Esophagus muscularis mucosa (tissue), 4 donors: ENCODE measurements around the gene TMOD1. TPM values are rescaled to one million over a fixed set of nuclear protein-coding genes. Genes with fewer than 3 reads are reported as not detected.

Experiments used
- DNase-seq: peaks from one replicate; pipeline ENCODE4 v3.0.0-alpha.2; 2017; ENCODE audit errors: extremely low spot score
- H3K27ac ChIP-seq, 4 donors: fragments of 200-600 bp; sonication (generic); replicated peaks in 1 of 4; 1 replicate in 3 of 4; 2 replicates in 1 of 4; pipeline ENCODE4 v1.5.1; 2016 to 2019; ENCODE audit warnings: mild to moderate bottlenecking in 1 of 4
- H3K27me3 ChIP-seq, 4 donors: fragments of 200-600 bp; sonication (generic); one replicate each; pipeline versions ENCODE4 v1.5.1 to v1.6.0; 2016 to 2019
- H3K36me3 ChIP-seq, 4 donors: fragments of 200-600 bp; sonication (generic); one replicate each; pipeline ENCODE4 v1.5.1; 2016 to 2019
- H3K4me1 ChIP-seq, 4 donors: fragments of 200-600 bp; sonication (generic); one replicate each; pipeline ENCODE4 v1.5.1; 2016 to 2019
- H3K4me3 ChIP-seq, 4 donors: fragments of 200-600 bp; sonication (generic); 1 replicate in 2 of 4; 2 replicates in 2 of 4; pipeline ENCODE4 v1.5.1; 2016 to 2019; ENCODE audit warnings: mild to moderate bottlenecking in 4 of 4, moderate library complexity in 1 of 4
- H3K9me3 ChIP-seq, 4 donors: fragments of 200-600 bp; sonication (generic); 1 replicate in 3 of 4; 2 replicates in 1 of 4; pipeline ENCODE4 v1.5.1; 2016 to 2019
- EP300 ChIP-seq: sonication (generic); formaldehyde crosslinking; IDR thresholded peaks from one replicate; pipeline ENCODE4 v1.6.1; 2017; ENCODE audit warnings: antibody characterized with exemption
- POLR2A ChIP-seq: fragments of 450-650 bp; IDR thresholded peaks from one replicate; pipeline ENCODE4 v1.6.1; 2017; ENCODE audit warnings: antibody characterized with exemption, moderate library complexity, mild to moderate bottlenecking, low read depth
- POLR2AphosphoS5 ChIP-seq, 2 donors: sonication (generic); formaldehyde crosslinking; IDR thresholded peaks; one replicate each; pipeline ENCODE4 v1.6.1; 2017; ENCODE audit warnings: antibody characterized with exemption in 2 of 2
- WGBS: methylation state at CpG from one replicate; pipeline ENCODE4 v1.1.5; 2018; 5-methylcytosine and 5-hydroxymethylcytosine counted together
- intact Hi-C: fragments of 100-400 bp; cut with DNase I; formaldehyde crosslinking; loops from one replicate; pipeline ENCODE4 v1.15.1; 2023
- total RNA-seq, 4 donors: library from RNA; depleted of rRNA; stranded (reverse); fragments of >200 nt; gene quantifications; one replicate each; pipeline versions ENCODE4 v1.1.0 to v1.2.1, GENCODE V29; 2016
- TF ChIP-seq, protein P1 (sequence below), 3 experiments: fragments of 200-600 bp in 2 of 3; fragments of 450-650 bp in 1 of 3; sonication (generic) in 2 of 3; IDR thresholded peaks; one replicate each; pipeline ENCODE4 v1.5.1; 2017 to 2019; ENCODE audit warnings: antibody characterized with exemption in 3 of 3, mild to moderate bottlenecking in 2 of 3, moderate library complexity in 1 of 3

The TMOD1 gene
- total RNA-seq, 4 donors from 2014 or later: 68.4 to 97.6 (median 71.6) TPM

- Histone ChIP-seq H3K4me1 (peaks cover 30 to 58% (median 56%) of the 10 kb centered on the region in 4 donors), H3K36me3 (peaks cover 10 to 62% (median 43%) of the 10 kb centered on the region in 4 donors), H3K27ac (peak overlapping the region; percentile 56 to 90 (median 71)), H3K27me3 (no peaks in the 10 kb centered on the region), H3K9me3 (no peaks in the 10 kb centered on the region), H3K4me3 (no peak overlapping the region)
- 40% methylated on average over 14 of the region's 14 CpGs for WGBS
- DNase-seq: no peak
- peak in 1 of 2 donors; percentile 64 for TF ChIP-seq POLR2AphosphoS5 (IDR thresholded peaks at IDR 0.05)
- TF ChIP-seq, protein P1, sequence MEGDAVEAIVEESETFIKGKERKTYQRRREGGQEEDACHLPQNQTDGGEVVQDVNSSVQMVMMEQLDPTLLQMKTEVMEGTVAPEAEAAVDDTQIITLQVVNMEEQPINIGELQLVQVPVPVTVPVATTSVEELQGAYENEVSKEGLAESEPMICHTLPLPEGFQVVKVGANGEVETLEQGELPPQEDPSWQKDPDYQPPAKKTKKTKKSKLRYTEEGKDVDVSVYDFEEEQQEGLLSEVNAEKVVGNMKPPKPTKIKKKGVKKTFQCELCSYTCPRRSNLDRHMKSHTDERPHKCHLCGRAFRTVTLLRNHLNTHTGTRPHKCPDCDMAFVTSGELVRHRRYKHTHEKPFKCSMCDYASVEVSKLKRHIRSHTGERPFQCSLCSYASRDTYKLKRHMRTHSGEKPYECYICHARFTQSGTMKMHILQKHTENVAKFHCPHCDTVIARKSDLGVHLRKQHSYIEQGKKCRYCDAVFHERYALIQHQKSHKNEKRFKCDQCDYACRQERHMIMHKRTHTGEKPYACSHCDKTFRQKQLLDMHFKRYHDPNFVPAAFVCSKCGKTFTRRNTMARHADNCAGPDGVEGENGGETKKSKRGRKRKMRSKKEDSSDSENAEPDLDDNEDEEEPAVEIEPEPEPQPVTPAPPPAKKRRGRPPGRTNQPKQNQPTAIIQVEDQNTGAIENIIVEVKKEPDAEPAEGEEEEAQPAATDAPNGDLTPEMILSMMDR (IDR thresholded peaks at IDR 0.05): no peak
- intact Hi-C loops: loop anchor here (5.0 kb wide), 1 partner anchor 62 kb away; the partner anchor contains the start of gene TMOD1
Measured at GRCh38 chr9:97564291-97565175, 63.1 kb downstream of the TMOD1 start.

DNA sequence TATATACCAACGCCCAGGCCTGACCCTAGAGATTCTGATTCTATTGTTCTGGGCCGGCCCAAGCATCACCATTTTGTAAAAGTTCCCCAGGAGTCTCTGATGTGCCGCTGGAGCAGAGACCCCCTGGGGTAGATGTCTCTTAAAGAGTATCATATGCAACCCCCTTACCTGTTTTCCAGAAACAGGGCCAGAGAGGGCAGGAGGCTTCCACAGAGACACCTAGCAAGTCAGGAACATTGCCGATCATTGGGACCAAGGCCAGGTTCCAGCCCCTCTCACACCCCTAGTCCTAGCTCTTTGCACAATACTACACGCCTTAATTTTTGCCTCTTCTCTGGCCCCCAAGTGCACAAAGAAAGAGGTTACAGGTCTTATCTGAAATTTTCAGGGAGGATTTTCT lies 63.8 kb downstream of the TMOD1 start:
- intact Hi-C loops: no loop called here
- no peaks in the 10 kb centered on the region for H3K27me3 ChIP-seq
- WGBS: 93% methylated on average over 2 of the region's 5 CpGs
- TF ChIP-seq POLR2AphosphoS5 (IDR thresholded peaks at IDR 0.05) (no peak), EP300 (no peak), POLR2A (no peak)
- TF ChIP-seq, protein P1 (IDR thresholded peaks at IDR 0.05): no peak
- H3K36me3 ChIP-seq: peaks cover 18 to 69% (median 50%) of the 10 kb centered on the region in 4 donors
- peaks cover 30 to 55% (median 51%) of the 10 kb centered on the region in 4 donors for H3K4me1 ChIP-seq
- no peak overlapping the region for H3K4me3 ChIP-seq
- DNase-seq: no peak
- peak overlapping the region in 3 of 4 donors; percentile 14 to 90 (median 79) for H3K27ac ChIP-seq
- H3K9me3 ChIP-seq: no peaks in the 10 kb centered on the region

DNA sequence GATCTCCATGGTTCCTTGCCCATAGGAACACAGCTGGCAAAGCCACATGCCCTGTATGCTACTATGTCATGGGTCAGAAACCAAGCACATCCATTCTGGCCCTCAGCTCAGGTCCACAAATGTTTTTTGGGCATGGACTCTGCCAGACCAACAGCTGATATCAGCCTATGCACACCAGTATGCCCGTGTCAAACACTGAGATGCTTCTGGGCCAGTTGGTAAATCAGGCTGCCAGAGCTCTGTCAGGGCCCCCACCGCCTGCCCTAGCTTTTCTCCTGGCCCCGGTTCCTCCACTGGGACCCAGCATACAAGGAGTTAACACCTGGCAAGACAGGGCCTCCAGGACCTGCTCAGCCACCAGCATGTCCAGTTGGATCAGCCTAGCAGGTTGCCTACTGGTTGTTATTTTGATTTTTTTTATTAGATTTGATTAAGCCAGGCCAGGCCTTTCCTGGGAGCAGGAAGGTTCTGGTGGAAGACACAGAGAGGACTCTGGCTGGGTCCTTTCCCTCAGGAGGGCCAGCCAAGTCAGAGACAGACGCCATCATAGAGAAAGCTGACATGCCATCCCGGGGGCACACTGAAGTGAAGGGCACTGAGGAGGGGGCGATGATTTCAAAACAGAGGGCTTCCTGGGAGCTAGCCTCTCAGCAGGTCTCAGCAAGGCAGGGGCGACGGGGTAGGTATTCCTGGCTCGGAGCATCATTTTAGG lies 65.9 kb downstream of the TMOD1 start:
- no peak overlapping the region for H3K4me3 ChIP-seq
- TF ChIP-seq, protein P1 (IDR thresholded peaks at IDR 0.05): no peak
- no peak for TF ChIP-seq POLR2A
- peaks cover 21 to 66% (median 57%) of the 10 kb centered on the region in 4 donors for H3K36me3 ChIP-seq
- no peaks in the 10 kb centered on the region for H3K27me3 ChIP-seq
- H3K4me1 ChIP-seq: peaks cover 34 to 56% (median 54%) of the 10 kb centered on the region in 4 donors
- intact Hi-C loops: no loop called here
- H3K27ac ChIP-seq: peak overlapping the region in 3 of 4 donors; percentile 16 to 42 (median 17)
- 85% methylated on average over 9 of the region's 9 CpGs for WGBS
- H3K9me3 ChIP-seq: no peaks in the 10 kb centered on the region
- no peak for DNase-seq

DNA sequence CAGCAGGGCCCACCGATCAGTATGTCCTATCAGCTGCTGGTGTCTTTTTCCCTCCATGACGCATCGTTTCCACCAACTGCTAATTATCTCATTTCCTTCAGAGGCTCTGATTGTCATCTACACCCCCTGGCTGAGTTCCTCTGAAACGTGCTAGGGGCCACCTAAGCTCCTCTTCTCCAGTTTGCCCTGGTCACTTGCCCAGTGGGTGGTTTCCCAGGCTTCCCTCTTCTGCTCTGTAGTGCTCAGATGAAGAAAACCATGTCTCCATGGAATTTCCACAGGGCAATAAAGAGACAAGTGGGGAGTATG lies 66.4 kb downstream of the TMOD1 start:
- Histone ChIP-seq H3K36me3 (peaks cover 21 to 62% (median 57%) of the 10 kb centered on the region in 4 donors), H3K4me1 (peaks cover 34 to 56% (median 52%) of the 10 kb centered on the region in 4 donors), H3K27ac (peak overlapping the region in 3 of 4 donors; percentile 16 to 42 (median 17)), H3K4me3 (no peak overlapping the region), H3K9me3 (no peaks in the 10 kb centered on the region), H3K27me3 (no peaks in the 10 kb centered on the region)
- no peak for DNase-seq
- intact Hi-C loops: no loop called here
- TF ChIP-seq POLR2A: no peak
- 85% methylated on average over 4 of the region's 4 CpGs for WGBS
